HG03439 (cell line): Measurements from ENCODE around the gene HNRNPF.
A peak's percentile ranks its signal among the peaks of the same experiment; 100 is the strongest.
"Not testable (repeated sequence)": the region's sequence is repeated elsewhere in the genome, so short reads cannot be mapped to it uniquely, and the experiment has no call there.

Experiments
- ATAC-seq: cut with Tn5 transposase; IDR thresholded peaks from one replicate; pipeline ENCODE4 v1.9.1; 2021; ENCODE audit warnings: mild to moderate bottlenecking, moderate library complexity; ENCODE audit not compliant: unreplicated experiment

The HNRNPF gene, protein sequence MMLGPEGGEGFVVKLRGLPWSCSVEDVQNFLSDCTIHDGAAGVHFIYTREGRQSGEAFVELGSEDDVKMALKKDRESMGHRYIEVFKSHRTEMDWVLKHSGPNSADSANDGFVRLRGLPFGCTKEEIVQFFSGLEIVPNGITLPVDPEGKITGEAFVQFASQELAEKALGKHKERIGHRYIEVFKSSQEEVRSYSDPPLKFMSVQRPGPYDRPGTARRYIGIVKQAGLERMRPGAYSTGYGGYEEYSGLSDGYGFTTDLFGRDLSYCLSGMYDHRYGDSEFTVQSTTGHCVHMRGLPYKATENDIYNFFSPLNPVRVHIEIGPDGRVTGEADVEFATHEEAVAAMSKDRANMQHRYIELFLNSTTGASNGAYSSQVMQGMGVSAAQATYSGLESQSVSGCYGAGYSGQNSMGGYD

GRCh38 chr10:43408710-43409384 is at the start of gene HNRNPF:
Gene HNRNPF, minus strand, starts transcription at chr10:43409186. Its CDS starts 21,302 bp downstream, at chr10:43387884.
- ATAC-seq = peak; percentile 63

GRCh38 chr10:43458227-43458626 is 49.2 kb upstream of the HNRNPF start:
- ATAC-seq = no peak

DNA sequence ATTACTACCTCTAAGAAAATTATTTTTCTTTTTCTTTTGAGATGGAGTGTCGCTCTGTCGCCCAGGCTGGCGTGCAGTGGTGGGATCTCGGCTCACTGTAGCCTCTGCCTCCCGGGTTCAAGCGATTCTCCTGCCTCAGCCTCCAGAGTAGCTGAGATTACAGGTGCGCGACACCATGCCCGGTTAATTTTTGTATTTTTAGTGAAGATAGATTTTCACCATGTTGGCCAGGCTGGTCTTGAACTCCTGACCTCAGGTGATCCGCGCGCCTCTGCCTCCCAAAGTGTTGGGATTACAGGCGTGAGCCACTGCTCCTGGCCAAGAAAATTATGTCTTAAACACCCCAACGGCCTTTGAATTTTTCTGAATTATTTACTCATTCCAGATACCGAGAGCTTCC is 47.6 kb upstream of the HNRNPF start:
- not testable (repeated sequence) for ATAC-seq

DNA sequence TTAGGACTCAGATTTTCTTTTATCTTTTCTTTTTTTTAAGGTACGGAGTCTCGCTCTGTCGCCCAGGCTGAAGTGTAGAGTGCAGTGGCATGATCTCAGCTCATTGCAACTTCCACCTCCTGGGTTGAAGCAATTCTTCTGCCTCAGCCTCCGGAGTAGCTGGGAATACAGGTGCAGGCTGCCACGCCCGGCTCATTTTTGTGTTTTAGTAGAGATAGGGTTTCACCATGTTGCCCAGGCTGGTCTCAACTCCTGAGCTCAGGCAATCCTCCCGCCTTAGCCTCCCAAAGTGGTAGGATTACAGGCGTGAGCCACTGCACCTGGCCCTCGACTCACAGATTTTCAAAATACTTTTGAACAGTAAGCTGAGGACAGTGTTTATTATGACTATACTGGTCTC is 45.0 kb upstream of the HNRNPF start:
- ATAC-seq = not testable (repeated sequence)

DNA sequence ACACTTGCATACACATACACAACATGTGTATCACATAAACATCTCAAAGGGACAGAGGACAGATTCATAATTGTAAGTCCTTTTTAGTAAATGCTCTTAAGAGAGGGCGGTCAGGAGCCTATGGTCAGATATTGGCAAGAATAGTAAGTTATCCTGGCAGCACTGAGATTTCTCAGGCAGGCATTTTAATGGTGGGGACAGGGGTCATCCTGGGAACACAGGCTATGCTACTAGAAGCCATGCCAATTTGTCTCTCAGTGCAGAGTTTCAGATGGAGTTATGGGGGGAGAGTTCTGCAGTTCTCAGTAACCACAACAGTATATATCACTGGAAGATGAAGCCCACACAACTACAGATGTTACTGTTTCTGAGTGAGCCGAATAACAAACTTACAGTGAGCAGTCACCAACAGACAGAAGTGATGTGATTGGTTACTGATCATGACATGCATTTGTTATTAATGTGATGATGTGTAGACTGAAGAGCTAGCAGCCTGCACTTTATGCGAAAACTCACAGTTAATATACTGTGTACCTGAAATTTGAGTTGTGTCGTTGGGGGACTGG is 44.4 kb upstream of the HNRNPF start:
- ATAC-seq = no peak

- no peak for ATAC-seq
These were observed 43.4 kb upstream of the HNRNPF start for GRCh38 chr10:43452356-43452914.

GRCh38 chr10:43448742-43449141 is 39.8 kb upstream of the HNRNPF start:
- no peak for ATAC-seq

GRCh38 chr10:43446219-43447017 is 37.4 kb upstream of the HNRNPF start:
- ATAC-seq = not testable (repeated sequence)

DNA sequence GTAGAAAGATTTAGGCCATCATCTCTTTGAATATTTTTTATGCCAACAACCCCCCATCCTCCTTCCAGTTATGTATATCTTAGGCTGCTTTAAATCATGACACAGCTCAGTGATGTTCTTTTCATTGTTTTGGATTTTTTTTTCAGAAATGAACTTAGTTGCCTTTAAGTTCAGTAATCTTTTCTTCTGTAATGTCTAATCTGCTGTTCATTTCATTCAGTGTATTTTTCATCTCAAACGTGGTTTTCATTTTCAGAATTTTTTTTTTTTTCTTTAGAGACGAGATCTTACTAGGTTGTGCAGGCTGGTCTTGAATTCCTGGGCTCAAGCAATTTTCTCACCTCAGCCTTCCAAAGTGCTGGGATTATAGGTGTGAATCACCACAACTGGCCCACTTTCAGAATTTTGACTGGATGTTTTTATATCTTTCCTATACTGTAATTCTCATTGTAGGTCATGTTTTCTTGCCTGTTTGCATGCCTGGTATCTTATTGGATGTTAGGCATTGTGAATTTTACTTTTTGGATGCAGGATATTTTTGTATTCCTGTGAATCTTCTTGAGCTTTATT is 36.0 kb upstream of the HNRNPF start:
- no peak for ATAC-seq

DNA sequence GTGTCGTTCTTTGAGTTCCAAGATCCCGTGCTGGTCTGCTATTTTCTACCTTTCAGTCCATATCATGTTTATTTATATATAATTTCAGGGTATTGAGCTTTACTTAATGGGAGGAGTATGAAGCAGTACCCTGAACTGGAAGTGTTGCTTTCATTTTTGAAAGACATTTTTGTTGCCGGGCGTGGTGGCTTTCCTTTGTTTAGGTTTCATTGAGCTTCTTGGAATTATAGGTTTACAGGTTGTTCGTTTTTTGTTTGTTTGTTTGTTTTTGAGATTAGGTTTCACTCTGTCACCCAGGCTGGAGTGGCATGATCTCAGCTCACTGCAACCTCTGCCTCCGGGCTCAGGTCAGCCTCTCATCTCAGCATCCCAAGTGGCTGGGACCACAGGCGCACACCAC is 35.3 kb upstream of the HNRNPF start:
- no peak for ATAC-seq

GRCh38 chr10:43440463-43441134 is 31.6 kb upstream of the HNRNPF start:
- no peak for ATAC-seq

DNA sequence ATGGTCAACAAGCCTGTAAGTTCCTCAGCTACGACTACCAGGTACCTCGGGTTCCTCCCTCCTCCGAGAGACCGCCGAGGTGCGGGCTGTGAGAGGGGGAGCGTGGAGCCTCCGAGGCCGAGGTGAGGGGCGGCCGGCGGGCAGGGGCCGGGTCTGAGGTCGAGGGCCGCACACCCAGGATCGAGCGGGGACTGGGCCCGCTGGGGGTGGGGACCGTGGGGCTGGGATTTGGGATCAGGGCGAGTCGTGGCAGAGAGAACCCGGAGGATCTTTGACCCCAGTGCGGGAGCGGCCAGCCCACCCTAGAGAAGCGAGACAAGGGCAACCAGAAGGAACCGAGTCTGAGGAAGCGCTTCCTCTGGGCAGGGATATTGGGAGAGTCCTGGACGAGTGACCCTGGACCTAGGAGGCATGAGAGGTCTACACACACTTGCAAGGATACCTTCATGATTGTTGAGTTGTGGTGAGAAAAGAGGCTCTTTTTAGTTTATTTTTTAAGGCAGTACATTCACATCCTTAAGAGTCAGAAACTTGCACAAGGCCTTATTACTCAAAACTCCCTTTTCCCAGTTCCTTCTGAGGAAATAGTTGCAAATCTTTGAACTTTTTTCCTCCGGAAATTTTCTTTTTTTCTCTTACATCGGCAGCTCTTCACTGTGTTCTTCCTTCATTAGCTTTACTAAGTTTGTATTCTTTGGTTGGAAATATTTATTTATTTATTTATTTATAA is 28.3 kb upstream of the HNRNPF start:
- no peak for ATAC-seq

- peak; percentile 97 for ATAC-seq
These were observed 27.5 kb upstream of the HNRNPF start, which contains the start of gene ZNF487 for GRCh38 chr10:43436291-43437140. Gene ZNF487, plus strand, starts transcription at chr10:43437111. Its CDS starts 38,703 bp downstream, at chr10:43475814.

DNA sequence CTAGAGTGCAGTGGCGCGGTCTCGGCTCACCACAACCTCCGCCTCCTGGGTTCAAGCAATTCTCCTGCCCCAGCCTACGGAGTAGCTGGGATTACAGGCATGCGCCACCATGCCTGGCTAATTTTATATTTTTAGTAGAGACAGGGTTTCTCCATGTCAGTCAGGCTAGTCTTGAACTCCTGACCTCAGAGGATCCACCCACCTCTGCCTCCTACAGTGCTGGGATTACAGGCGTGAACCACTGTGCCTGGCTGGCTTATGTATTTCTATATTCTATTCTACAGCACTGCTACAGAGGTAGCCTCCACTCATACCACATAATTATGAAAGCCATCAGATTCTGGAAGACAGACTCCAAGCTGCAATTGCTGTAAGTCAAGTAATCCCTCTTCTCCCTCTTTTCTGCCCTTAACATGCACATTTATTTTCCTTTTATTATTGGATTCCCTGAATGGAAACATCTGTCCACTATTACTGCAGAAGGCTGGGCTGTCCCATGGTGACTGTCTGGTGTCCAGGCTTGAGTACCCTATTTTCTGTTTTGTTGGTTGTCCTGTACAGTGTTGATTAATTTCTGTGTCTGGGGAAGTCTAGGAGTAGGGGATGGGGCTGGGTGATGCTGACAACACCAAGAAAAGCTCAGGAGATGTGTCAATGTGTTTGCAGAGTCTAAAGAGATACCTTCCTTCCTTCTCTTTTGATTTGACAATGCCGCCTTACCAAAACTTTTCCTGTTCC is 22.1 kb upstream of the HNRNPF start:
- no peak for ATAC-seq

DNA sequence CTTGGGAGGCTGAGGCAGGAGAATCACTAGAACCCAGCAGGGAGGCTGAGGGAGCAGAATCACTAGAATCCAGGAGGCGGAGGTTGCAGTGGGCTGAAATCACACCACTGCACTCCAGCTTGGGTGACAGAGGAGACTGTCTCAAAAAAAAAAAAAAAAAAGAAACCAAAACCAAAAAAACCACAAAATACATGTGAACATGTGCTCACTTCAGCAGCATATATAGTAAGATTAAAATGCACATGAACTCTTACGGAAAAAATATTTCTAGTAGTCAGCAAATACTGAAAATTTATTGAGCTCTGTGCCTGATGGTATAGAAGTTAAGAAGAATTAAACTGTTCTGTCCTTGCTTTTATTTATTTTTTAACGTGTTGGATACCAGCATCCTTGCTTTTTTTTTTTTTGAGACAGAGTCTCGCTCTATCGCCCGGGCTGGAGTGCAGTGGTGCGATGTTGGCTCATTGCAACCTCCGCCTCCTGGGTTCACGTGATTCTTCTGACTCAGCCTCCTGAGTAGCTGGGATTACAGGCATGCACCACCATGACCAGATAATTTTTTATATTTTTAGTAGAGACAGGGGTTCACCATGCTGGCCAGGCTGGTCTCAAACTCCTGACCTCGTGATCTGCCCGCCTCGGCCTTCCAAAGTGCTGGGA is 18.3 kb upstream of the HNRNPF start:
- no peak for ATAC-seq

GRCh38 chr10:43426476-43426875 is 17.5 kb upstream of the HNRNPF start:
- not testable (repeated sequence) for ATAC-seq

DNA sequence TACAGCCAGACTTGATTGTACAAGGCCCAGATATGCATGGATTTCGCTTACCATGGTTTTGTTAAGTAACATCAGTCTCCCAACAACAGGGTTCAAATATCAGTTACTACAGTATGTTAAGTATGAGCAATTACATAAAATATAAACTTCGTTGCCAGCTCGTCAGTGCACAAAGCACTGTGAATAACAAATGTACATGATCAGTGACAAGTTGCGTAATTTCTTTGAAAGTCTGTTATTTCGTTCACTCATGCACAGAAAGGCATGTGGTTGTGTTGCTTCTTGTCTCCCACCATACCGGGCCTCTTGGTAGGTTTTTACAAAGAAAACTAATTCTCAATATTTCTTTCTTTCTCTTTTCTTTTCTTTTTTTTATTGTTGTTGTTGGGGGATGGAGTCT is 15.4 kb upstream of the HNRNPF start:
- ATAC-seq = no peak
